ENCODE results near the gene VAV2. TPM values are rescaled to one million over a fixed set of nuclear protein-coding genes. Genes with fewer than 3 reads are reported as not detected.

The VAV2 gene
- total and polyA plus RNA-seq, 8 donors = 25.3 to 44.1 (median 35.5) TPM

DNA sequence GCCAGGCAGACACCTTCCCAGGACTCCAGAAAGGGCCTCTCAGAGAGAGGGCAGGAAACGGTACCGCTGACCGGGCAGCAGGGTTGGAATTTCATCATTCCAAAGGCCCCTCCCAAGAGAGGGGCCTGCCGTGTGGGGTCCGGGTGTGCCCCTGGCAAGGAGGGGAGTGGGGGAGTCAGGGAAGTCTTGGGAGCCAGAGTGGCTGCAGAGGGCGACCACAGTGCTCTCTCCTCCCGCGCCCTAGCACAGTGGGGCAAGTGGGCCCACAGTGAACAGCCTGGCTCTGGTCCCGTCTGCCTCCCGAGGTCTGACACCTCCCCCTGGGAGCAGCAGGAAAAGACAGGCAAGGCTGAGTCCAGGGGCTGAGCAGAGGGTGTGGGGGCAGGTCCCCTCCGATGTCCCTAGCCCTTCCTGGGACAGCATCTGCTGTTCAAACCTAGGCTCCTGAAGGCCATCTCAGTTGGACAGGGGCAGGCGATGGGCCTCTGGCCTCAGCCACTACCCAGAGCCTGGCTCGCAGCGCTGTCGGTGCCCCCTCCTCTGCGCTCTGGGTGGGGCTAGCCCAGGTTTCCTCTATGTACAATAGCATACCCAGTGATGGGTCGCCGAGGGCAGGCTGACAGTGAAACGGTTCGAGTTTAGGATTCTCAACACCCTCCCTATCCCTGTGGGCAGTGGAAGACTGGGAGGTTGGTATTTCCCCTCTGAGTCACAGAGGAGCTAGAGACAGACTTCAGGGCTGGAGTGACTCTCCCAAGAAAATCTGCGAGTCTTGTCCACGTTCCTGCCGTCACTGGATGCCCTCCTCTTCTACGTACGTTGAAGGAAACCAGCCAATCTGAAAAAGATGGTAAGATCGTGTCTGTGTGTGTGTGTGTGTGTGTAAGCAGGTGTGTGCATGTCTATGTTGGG is 228.6 kb downstream of the VAV2 start:
- DNase-seq (peak in 1 of 4 donors; percentile 68), ATAC-seq (no peak)

DNA sequence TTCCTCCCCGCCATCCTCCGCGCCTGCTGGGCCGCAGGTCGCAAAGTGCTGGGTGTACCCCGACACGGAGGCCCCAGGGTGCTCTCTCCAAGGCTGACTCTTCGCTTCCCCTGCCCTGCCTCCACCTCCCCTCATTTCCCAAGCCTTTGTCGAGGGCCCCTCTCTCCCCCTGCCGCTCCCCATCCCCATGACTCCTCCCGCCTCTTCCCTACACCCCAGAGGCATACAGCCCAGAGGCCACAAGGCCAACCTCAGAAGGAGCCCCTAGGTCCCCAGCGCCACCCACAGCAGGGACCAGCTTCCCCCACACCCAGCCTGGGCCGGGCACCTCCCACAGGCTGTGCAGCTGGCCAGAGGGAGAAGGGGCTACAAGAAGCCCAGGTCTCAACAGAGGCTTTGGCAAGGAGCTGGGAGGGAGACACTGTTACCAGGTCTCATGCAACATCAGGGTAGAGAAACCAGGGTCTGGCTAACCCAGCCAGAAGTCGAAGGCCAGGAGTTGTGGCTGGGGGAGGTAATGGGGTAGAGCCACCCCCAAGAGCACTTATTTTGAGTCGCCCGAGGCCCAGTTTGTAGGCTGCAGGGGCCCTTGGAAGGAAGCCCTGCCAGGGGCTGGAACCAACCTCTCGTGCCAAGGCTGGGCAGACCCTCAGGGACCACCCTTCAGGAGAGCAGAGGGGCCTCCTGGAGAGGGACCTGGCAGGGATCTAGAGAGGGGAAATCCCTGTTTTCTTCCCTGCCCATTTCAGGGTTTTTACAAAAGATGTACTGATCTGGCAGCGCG is 229.4 kb downstream of the VAV2 start:
- DNase-seq = no peak
- Histone ChIP-seq H3K4me3 (no peak overlapping the region), H3K9me3 (peaks cover 4 to 10% of the 10 kb centered on the region in 2 donors), H3K27ac (no peak overlapping the region), H3K4me1 (no peaks in the 10 kb centered on the region), H3K27me3 (no peaks in the 10 kb centered on the region), H3K36me3 (peaks cover 0 to 49% of the 10 kb centered on the region in 2 donors)
- ATAC-seq = no peak
- TF ChIP-seq, protein P1, sequence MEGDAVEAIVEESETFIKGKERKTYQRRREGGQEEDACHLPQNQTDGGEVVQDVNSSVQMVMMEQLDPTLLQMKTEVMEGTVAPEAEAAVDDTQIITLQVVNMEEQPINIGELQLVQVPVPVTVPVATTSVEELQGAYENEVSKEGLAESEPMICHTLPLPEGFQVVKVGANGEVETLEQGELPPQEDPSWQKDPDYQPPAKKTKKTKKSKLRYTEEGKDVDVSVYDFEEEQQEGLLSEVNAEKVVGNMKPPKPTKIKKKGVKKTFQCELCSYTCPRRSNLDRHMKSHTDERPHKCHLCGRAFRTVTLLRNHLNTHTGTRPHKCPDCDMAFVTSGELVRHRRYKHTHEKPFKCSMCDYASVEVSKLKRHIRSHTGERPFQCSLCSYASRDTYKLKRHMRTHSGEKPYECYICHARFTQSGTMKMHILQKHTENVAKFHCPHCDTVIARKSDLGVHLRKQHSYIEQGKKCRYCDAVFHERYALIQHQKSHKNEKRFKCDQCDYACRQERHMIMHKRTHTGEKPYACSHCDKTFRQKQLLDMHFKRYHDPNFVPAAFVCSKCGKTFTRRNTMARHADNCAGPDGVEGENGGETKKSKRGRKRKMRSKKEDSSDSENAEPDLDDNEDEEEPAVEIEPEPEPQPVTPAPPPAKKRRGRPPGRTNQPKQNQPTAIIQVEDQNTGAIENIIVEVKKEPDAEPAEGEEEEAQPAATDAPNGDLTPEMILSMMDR (IDR thresholded peaks at IDR 0.05) = no peak
- intact Hi-C loops (cut with DNase I) = no loop called here

More for the DNA sequence above, 228.6 kb downstream of the VAV2 start:
- Histone ChIP-seq H3K4me3 (no peak overlapping the region), H3K27me3 (no peaks in the 10 kb centered on the region), H3K27ac (no peak overlapping the region), H3K36me3 (peaks cover 0 to 57% of the 10 kb centered on the region in 2 donors), H3K4me1 (no peaks in the 10 kb centered on the region), H3K9me3 (peaks cover 4 to 13% of the 10 kb centered on the region in 2 donors)
- TF ChIP-seq, protein P1 (IDR thresholded peaks at IDR 0.05) = no peak
- intact Hi-C loops (cut with DNase I) = no loop called here

DNA sequence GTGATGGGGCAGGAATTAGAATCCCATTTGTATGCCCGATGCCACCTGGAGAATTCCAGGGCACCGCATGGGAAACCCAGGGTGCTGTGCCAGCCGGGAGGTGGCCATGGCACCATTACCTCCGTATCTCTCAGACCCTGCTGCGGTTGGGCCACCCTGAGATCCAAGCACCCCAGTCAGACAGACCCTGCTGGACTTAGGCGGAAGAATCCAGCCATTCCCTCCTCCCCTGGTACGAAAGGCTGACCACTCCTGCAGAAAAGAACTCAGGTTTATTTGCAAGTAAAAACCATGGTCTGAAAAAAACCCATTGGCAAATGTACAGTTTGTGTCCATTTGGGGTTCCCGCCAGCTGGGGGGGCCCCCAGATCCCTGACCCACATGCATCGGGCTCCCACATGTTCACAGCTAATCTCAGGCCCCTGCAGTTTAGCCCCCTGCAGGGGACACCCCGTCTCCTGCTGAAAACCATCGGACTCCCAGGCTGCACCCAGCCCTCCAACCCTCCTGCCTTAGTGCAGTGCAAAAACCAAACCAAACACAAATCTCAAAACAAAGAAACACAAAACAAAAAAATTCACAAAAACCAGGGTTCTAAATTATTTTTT is 230.4 kb downstream of the VAV2 start:
- Histone ChIP-seq H3K9me3 (peaks cover 0 to under 1% of the 10 kb centered on the region in 2 donors), H3K4me1 (no peaks in the 10 kb centered on the region), H3K27ac (no peak overlapping the region), H3K36me3 (peaks cover 0 to 40% of the 10 kb centered on the region in 2 donors), H3K27me3 (no peaks in the 10 kb centered on the region), H3K4me3 (no peak overlapping the region)
- ATAC-seq (no peak), DNase-seq (no peak)
- intact Hi-C loops (cut with DNase I) = no loop called here
- TF ChIP-seq, protein P1 (IDR thresholded peaks at IDR 0.05) = no peak

DNA sequence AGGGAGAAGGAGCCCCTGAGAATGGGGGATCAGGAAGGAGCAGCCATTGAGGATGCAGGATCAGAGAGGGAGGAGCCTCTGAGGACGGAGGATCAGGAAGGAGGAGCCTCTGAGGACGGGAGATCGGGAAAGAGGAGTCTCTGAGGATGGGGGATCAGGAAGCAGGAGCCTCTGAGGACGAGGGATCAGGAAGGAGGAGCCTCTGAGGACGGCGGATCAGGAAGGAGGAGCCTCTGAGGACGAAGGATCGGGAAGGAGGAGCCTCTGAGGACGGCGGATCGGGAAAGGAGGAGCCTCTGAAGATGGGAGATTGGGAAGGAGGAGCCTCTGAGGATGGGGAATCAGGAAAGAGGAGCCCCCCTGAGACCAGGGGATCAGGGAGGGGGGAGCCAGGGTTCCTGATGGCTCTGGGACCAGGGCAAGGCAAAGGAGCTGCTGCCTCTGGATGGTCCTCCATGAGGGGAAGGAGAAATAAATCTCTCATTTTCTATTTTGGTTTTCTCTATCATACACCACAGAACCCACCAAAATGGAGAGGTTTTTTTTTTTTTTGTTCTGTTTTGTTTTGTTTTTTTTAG is 231.3 kb downstream of the VAV2 start:
- ATAC-seq = no peak
- no peaks in the 10 kb centered on the region for H3K9me3 ChIP-seq
- peaks cover 0 to 34% of the 10 kb centered on the region in 2 donors for H3K36me3 ChIP-seq
- H3K27me3 ChIP-seq = no peaks in the 10 kb centered on the region
- TF ChIP-seq, protein P1 (IDR thresholded peaks at IDR 0.05) = no peak
- H3K27ac ChIP-seq = no peak overlapping the region
- H3K4me3 ChIP-seq = no peak overlapping the region
- intact Hi-C loops (cut with DNase I) = no loop called here
- H3K4me1 ChIP-seq = no peaks in the 10 kb centered on the region
- no peak for DNase-seq

All from left lung (tissue), 10 donors.